K562 (cell line): ENCODE results near the gene UBE2G2. TPM values are rescaled to one million over a fixed set of nuclear protein-coding genes. Genes with fewer than 3 reads are reported as not detected.

Experiments
- ATAC-seq: fragments of 200-7000 bp; cut with Tn5 transposase; 3 replicates; pipeline ENCODE4 v1.9.1; 2020; ENCODE audit warnings: moderate library complexity
- BruUV-seq: library from RNA; stranded (reverse); fragments of 400-500 nt; replicated peaks from 2 replicates; lab custom pipeline; 2021; lab: Mats Ljungman, UMichigan
- CTCF ChIA-PET: fragments of 300-600 bp; formaldehyde crosslinking; extraction: SDS; loops from one replicate; lab custom pipeline; 2021; ENCODE audit warnings: low intra/inter-chr PET ratio; lab: Yijun Ruan, JAX
- POLR2A ChIA-PET: fragments of 300-600, 350-650 bp; sonication (Branson Sonifier 250); formaldehyde crosslinking; extraction: SDS; loops from one replicate; lab custom pipeline; 2021; ENCODE audit warnings: antibody characterized with exemption, inconsistent platforms; lab: Yijun Ruan, JAX
- DNase-seq, 4 experiments: peaks; one replicate each; pipeline versions ENCODE4 v3.0.0 to v3.0.0-alpha.2; 2011 to 2018; ENCODE audit warnings: low spot score in 3 of 4, mixed read lengths in 3 of 4; ENCODE audit errors: extremely low read depth in 1 of 4
- FAIRE-seq: peaks from 2 replicates; lab custom pipeline; 2011; peaks lifted over from hg19 to GRCh38; lab: Jason Lieb, UNC
- H2AFZ ChIP-seq: 2 replicates; pipeline ENCODE4 v1.6.0; 2011; ENCODE audit warnings: low read depth, low read length, control low read depth, inconsistent platforms
- H3K27ac ChIP-seq: fragments of 200-600 bp; 3 replicates; pipeline ENCODE4 v1.8.0; 2011; ENCODE audit warnings: low read depth, mild to moderate bottlenecking, control low read depth, inconsistent platforms, low read length, moderate library complexity, mixed read lengths; ENCODE audit errors: extremely low read depth
- H3K27me3 ChIP-seq, 2 experiments: fragments of 300-600 bp in 1 of 2; 2 replicates in 1 of 2; 3 replicates in 1 of 2; pipeline versions ENCODE4 v1.6.0 to v1.8.0; 2011; ENCODE audit warnings: inconsistent platforms in 2 of 2, low read length in 2 of 2, mild to moderate bottlenecking in 1 of 2, mixed read lengths in 1 of 2, moderate library complexity in 1 of 2; ENCODE audit not compliant: control insufficient read depth in 2 of 2, insufficient read depth in 2 of 2
- H3K36me3 ChIP-seq: fragments of 300-600 bp; 3 replicates; pipeline ENCODE4 v1.8.0; 2011; ENCODE audit warnings: mild to moderate bottlenecking, low read length, inconsistent platforms; ENCODE audit not compliant: control insufficient read depth, insufficient read depth
- H3K4me1 ChIP-seq, 2 experiments: fragments of 200-600 bp in 1 of 2; replicated peaks in 1 of 2; 2 replicates in 1 of 2; 3 replicates in 1 of 2; pipeline versions ENCODE4 v1.5.1 to v1.8.0; 2011; ENCODE audit warnings: inconsistent platforms in 2 of 2, low read length in 2 of 2, mild to moderate bottlenecking in 1 of 2, mixed read lengths in 1 of 2, moderate library complexity in 1 of 2; ENCODE audit not compliant: control insufficient read depth in 2 of 2, insufficient read depth in 2 of 2
- H3K4me2 ChIP-seq: 2 replicates; pipeline ENCODE4 v1.6.1; 2011; ENCODE audit warnings: low read length, control low read depth, inconsistent platforms, mixed read lengths; ENCODE audit not compliant: insufficient read depth
- H3K4me3 ChIP-seq: fragments of 200-600 bp; sonication (generic), shearing (Covaris generic); 2 replicates; pipeline ENCODE4 v1.5.1; 2016; ENCODE audit warnings: control low read depth, inconsistent platforms
- H3K79me2 ChIP-seq: fragments of 200-600 bp; 3 replicates; pipeline ENCODE4 v1.8.0; 2011; ENCODE audit warnings: low read length, inconsistent platforms; ENCODE audit not compliant: control insufficient read depth, insufficient read depth
- H3K9ac ChIP-seq, 2 experiments: 2 replicates each; pipeline versions ENCODE4 v1.6.0 to v1.6.1; 2011; ENCODE audit warnings: low read depth in 2 of 2, low read length in 2 of 2, control low read depth in 1 of 2, inconsistent platforms in 1 of 2, mild to moderate bottlenecking in 1 of 2, mixed read lengths in 1 of 2; ENCODE audit not compliant: insufficient read depth in 1 of 2
- H3K9me1 ChIP-seq: one replicate; pipeline ENCODE4 v1.6.0; 2011; ENCODE audit warnings: inconsistent platforms, mild to moderate bottlenecking, low read length, moderate library complexity; ENCODE audit not compliant: control insufficient read depth, insufficient read depth
- H3K9me3 ChIP-seq: replicated peaks from 2 replicates; pipeline ENCODE4 v1.5.1; 2011; ENCODE audit warnings: low read depth, low read length, inconsistent platforms; ENCODE audit not compliant: control insufficient read depth, insufficient read depth
- H4K20me1 ChIP-seq: replicated peaks from 2 replicates; pipeline ENCODE4 v1.6.1; 2011; ENCODE audit warnings: low read length, inconsistent platforms, mixed read lengths; ENCODE audit not compliant: control insufficient read depth, insufficient read depth
- CBX2 ChIP-seq: fragments of 200-600 bp; sonication (generic); IDR thresholded peaks from one replicate; pipeline ENCODE4 v1.6.1; 2012; ENCODE audit warnings: mild to moderate bottlenecking, low read length, inconsistent platforms; ENCODE audit not compliant: insufficient read depth, poor library complexity, severe bottlenecking
- CEBPG ChIP-seq, 3 experiments: fragments of 200-800 bp in 1 of 3; sonication (Bioruptor generic) in 1 of 3; sonication (generic) in 1 of 3; formaldehyde crosslinking in 1 of 3; IDR thresholded peaks in 2 of 3; conservative IDR thresholded peaks in 1 of 3; 2 replicates each; pipeline versions ENCODE4 v1.6.1 to v1.8.0; 2016 to 2022; ENCODE audit warnings: missing compliant biosample characterization in 2 of 3, missing genetic modification characterization in 2 of 3, mild to moderate bottlenecking in 1 of 3, missing genetic modification reagents in 1 of 3
- ETV5 ChIP-seq: sonication (generic); formaldehyde crosslinking; IDR thresholded peaks from 2 replicates; pipeline ENCODE4 v1.4.0; 2020; ENCODE audit warnings: low read depth, mild to moderate bottlenecking, missing genetic modification reagents
- PATZ1 ChIP-seq: fragments of 250-450 bp; sonication (Bioruptor Pico); IDR thresholded peaks from 2 replicates; pipeline ENCODE4 v1.5.0; 2020; ENCODE audit warnings: mild to moderate bottlenecking, borderline replicate concordance
- SMARCC2 ChIP-seq: fragments of 450-650 bp; IDR thresholded peaks from 2 replicates; pipeline ENCODE4 v1.6.1; 2017; ENCODE audit warnings: antibody characterized with exemption, moderate library complexity, mild to moderate bottlenecking, low read depth
- STAT6 ChIP-seq: sonication (generic); formaldehyde crosslinking; IDR thresholded peaks from 2 replicates; pipeline ENCODE4 v1.8.1; 2023; ENCODE audit warnings: mild to moderate bottlenecking, missing genetic modification reagents
- TSC22D4 ChIP-seq: fragments of 450-650 bp; IDR thresholded peaks from 2 replicates; pipeline ENCODE4 v1.6.1; 2016; ENCODE audit warnings: missing genetic modification characterization, missing biosample characterization, control low read depth
- WGBS: fragments of 100-300 bp; shearing (Covaris generic); methylation state at CpG from one replicate; pipeline ENCODE4 v1.1.6; 2016; ENCODE audit warnings: low coverage, mixed read lengths; ENCODE audit not compliant: insufficient coverage; ENCODE audit errors: missing lambda C conversion rate; 5-methylcytosine and 5-hydroxymethylcytosine counted together
- in situ Hi-C: fragments of 300-500 bp; cut with MboI; formaldehyde crosslinking; loops from 4 replicates; pipeline ENCODE4 v1.15.0; 2018; ENCODE audit warnings: inconsistent platforms, mixed read lengths
- intact Hi-C: fragments of 100-400 bp; cut with micrococcal nuclease; formaldehyde crosslinking; loops from 2 replicates; pipeline ENCODE4 v1.14.2; 2022
- polyA plus RNA-seq, 8 experiments: library from polyadenylated mRNA; depleted of rRNA in 4 of 8; stranded (reverse) in 5 of 8; unstranded in 3 of 8; fragments of >200 nt; fragmentation: Nextera tagmentation in 2 of 8; fragmentation: Illumina TruSeq in 1 of 8; extraction: Ambion mirVana in 2 of 8; extraction: Trizol in 1 of 8; gene quantifications; 2 replicates each; pipeline versions ENCODE4 v1.2.1 to v1.2.3, GENCODE V29; 2011 to 2014; ENCODE audit warnings: inconsistent platforms in 1 of 8, missing spikeins in 1 of 8
- total RNA-seq, 7 experiments: library from RNA; depleted of rRNA in 6 of 7; stranded (reverse); fragments of >200 nt in 6 of 7; fragmentation: Illumina TruSeq in 2 of 7; extraction: Trizol in 2 of 7; gene quantifications; 2 replicates each; pipeline versions ENCODE4 v1.2.1 to v1.2.3, GENCODE V29; 2011 to 2021; ENCODE audit warnings: low replicate concordance in 1 of 7

UBE2G2 gene
- total and polyA plus RNA-seq, 9 of the 15 experiments (the other 6 are each of a cell fraction or from before 2014, with no cell fraction given): 47.5 to 225 (median 140) TPM

- Histone ChIP-seq H3K27me3 (peaks cover 76 to 91% of the 10 kb centered on the region in 2 experiments; a peak in 4 of 5 replicates), H3K9me1 (no peaks in the 10 kb centered on the region), H3K4me2 (no peak overlapping the region), H2AFZ (no peak overlapping the region), H3K4me1 (peaks cover 10 to 21% of the 10 kb centered on the region in 2 experiments; a peak in 4 of 5 replicates), H4K20me1 (peaks cover 8% of the 10 kb centered on the region; the same call in 1 of the 2 replicates), H3K9me3 (no peaks in the 10 kb centered on the region), H3K4me3 (no peak overlapping the region), H3K36me3 (no peaks in the 10 kb centered on the region), H3K27ac (no peak overlapping the region), H3K79me2 (no peaks in the 10 kb centered on the region), H3K9ac (no peak overlapping the region)
- intact Hi-C loops: no loop called here
- no peak for TF ChIP-seq STAT6 (CRISPR knock-in tag)
- no peak for TF ChIP-seq CBX2
- TF ChIP-seq CEBPG (CRISPR knock-in tag; IDR thresholded peaks at IDR 0.05): no peak
- TF ChIP-seq CEBPG (tag; conservative IDR thresholded peaks at IDR 0.05 in 1 of 2, IDR thresholded peaks at IDR 0.05 in 1 of 2): no peak
- no peak for TF ChIP-seq PATZ1
- no peak for TF ChIP-seq SMARCC2
- TF ChIP-seq TSC22D4: no peak
- TF ChIP-seq ETV5 (CRISPR knock-in tag): no peak
- ChIA-PET POLR2A (interaction anchor here (0.6 to 1.4 kb wide), 3 partner anchors 15 to 312 kb away, joined by 3 to 5 read pairs (median 3); no protein-coding TSS in a partner anchor), CTCF (no interaction called here)
- FAIRE-seq (no peak), ATAC-seq (no peak), DNase-seq (no peak)
- no TSS peak for BruUV-seq
- in situ Hi-C loops: no loop called here
- 0% methylated on average over 6 of the region's 8 CpGs for WGBS
These were observed 74.3 kb downstream of the UBE2G2 start for GRCh38 chr21:44727321-44727720.
